Activated T-helper 2 cell treated with anti-CD3 and anti-CD28 coated beads, Interferon-gamma antibody, Interleukin-2, Interleukin-4, amounts not matched to agents 10 μg/mL and 5 μg/mL and 100 μg/mL, durations not matched to agents 14 hours and 24 hours and 36 hours (primary cell): ENCODE measurements around the gene IGSF11. TPM values are rescaled to one million over a fixed set of nuclear protein-coding genes. Genes with fewer than 3 reads are reported as not detected.
"Not testable (repeated sequence)": the region's sequence is repeated elsewhere in the genome, so short reads cannot be mapped to it uniquely, and the experiment has no call there.

Experiments
- DNase-seq: peaks from one replicate; pipeline ENCODE4 v3.0.0; 2021; ENCODE audit warnings: low spot score
- H3K27ac Mint-ChIP-seq: one replicate; pipeline ENCODE4 v1.8.0; 2021; ENCODE audit warnings: mixed read lengths
- H3K27me3 Mint-ChIP-seq: one replicate; pipeline ENCODE4 v1.8.0; 2021; ENCODE audit warnings: low read depth, mixed read lengths
- H3K36me3 Mint-ChIP-seq: one replicate; pipeline ENCODE4 v1.8.0; 2021; ENCODE audit warnings: low read depth, mixed read lengths
- H3K4me1 Mint-ChIP-seq: one replicate; pipeline ENCODE4 v1.8.0; 2021; ENCODE audit warnings: low read depth, mixed read lengths
- H3K4me3 Mint-ChIP-seq: one replicate; pipeline ENCODE4 v1.8.0; 2021; ENCODE audit warnings: low read depth, mild to moderate bottlenecking, moderate library complexity, mixed read lengths
- H3K9me3 Mint-ChIP-seq: one replicate; pipeline ENCODE4 v1.8.0; 2021; ENCODE audit warnings: mixed read lengths
- intact Hi-C: fragments of 100-400 bp; cut with micrococcal nuclease; formaldehyde crosslinking; loops from one replicate; pipeline ENCODE4 v1.15.1; 2023
- total RNA-seq: library from RNA; stranded (reverse); gene quantifications from 2 replicates; pipeline ENCODE4 v1.2.3, GENCODE V29; 2022

Gene IGSF11
- total RNA-seq, 1 donor from 2014 or later: not detected

GRCh38 chr3:118981494-118982134 lies 53.0 kb downstream of the IGSF11 start:
- H3K9me3 Mint-ChIP-seq: no peaks in the 10 kb centered on the region
- peaks cover 12% of the 10 kb centered on the region for H3K27me3 Mint-ChIP-seq
- DNase-seq: no peak
- H3K36me3 Mint-ChIP-seq: no peaks in the 10 kb centered on the region
- no peak overlapping the region for H3K27ac Mint-ChIP-seq
- intact Hi-C loops: no loop called here
- H3K4me1 Mint-ChIP-seq: peaks cover 11% of the 10 kb centered on the region
- H3K4me3 Mint-ChIP-seq: no peak overlapping the region

GRCh38 chr3:118980832-118981231 lies 53.8 kb downstream of the IGSF11 start:
- H3K4me3 Mint-ChIP-seq: no peak overlapping the region
- H3K27me3 Mint-ChIP-seq: peaks cover 10% of the 10 kb centered on the region
- no peak overlapping the region for H3K27ac Mint-ChIP-seq
- intact Hi-C loops: no loop called here
- no peaks in the 10 kb centered on the region for H3K36me3 Mint-ChIP-seq
- peaks cover 11% of the 10 kb centered on the region for H3K4me1 Mint-ChIP-seq
- no peak for DNase-seq
- no peaks in the 10 kb centered on the region for H3K9me3 Mint-ChIP-seq

GRCh38 chr3:118978393-118978758 lies 56.3 kb downstream of the IGSF11 start:
- Mint-ChIP-seq H3K4me3 (no peak overlapping the region), H3K36me3 (no peaks in the 10 kb centered on the region), H3K4me1 (peaks cover 7% of the 10 kb centered on the region), H3K27ac (no peak overlapping the region), H3K9me3 (no peaks in the 10 kb centered on the region), H3K27me3 (peaks cover 7% of the 10 kb centered on the region)
- DNase-seq: no peak
- intact Hi-C loops: no loop called here

- intact Hi-C loops: no loop called here
- Mint-ChIP-seq H3K4me3 (no peak overlapping the region), H3K4me1 (peaks cover 7% of the 10 kb centered on the region), H3K27me3 (peaks cover 9% of the 10 kb centered on the region), H3K36me3 (no peaks in the 10 kb centered on the region), H3K27ac (no peak overlapping the region), H3K9me3 (no peaks in the 10 kb centered on the region)
- DNase-seq: no peak
Observed at GRCh38 chr3:118977671-118978392, 56.8 kb downstream of the IGSF11 start.

- intact Hi-C loops: no loop called here
- Mint-ChIP-seq H3K27ac (no peak overlapping the region), H3K27me3 (peaks cover 11% of the 10 kb centered on the region), H3K4me1 (peaks cover 7% of the 10 kb centered on the region), H3K4me3 (no peak overlapping the region), H3K36me3 (no peaks in the 10 kb centered on the region), H3K9me3 (no peaks in the 10 kb centered on the region)
- DNase-seq: no peak
Observed at GRCh38 chr3:118977118-118977517, 57.5 kb downstream of the IGSF11 start.

GRCh38 chr3:118975476-118975875 lies 59.2 kb downstream of the IGSF11 start:
- DNase-seq, H3K4me3 Mint-ChIP-seq, H3K36me3 Mint-ChIP-seq, intact Hi-C loops, H3K9me3 Mint-ChIP-seq, H3K27ac Mint-ChIP-seq, H3K4me1 Mint-ChIP-seq: not testable (repeated sequence)
- peaks cover 10% of the 10 kb centered on the region for H3K27me3 Mint-ChIP-seq

GRCh38 chr3:118974356-118975097 lies 60.1 kb downstream of the IGSF11 start:
- Mint-ChIP-seq H3K4me1 (no peaks in the 10 kb centered on the region), H3K36me3 (no peaks in the 10 kb centered on the region), H3K9me3 (no peaks in the 10 kb centered on the region), H3K27me3 (peaks cover 16% of the 10 kb centered on the region), H3K27ac (no peak overlapping the region), H3K4me3 (no peak overlapping the region)
- intact Hi-C loops: no loop called here
- no peak for DNase-seq

- DNase-seq: no peak
- Mint-ChIP-seq H3K27me3 (peaks cover 21% of the 10 kb centered on the region), H3K9me3 (no peaks in the 10 kb centered on the region), H3K4me1 (no peaks in the 10 kb centered on the region), H3K27ac (no peak overlapping the region), H3K36me3 (no peaks in the 10 kb centered on the region), H3K4me3 (no peak overlapping the region)
- intact Hi-C loops: no loop called here
Observed at GRCh38 chr3:118973050-118973449, 61.6 kb downstream of the IGSF11 start.

- Mint-ChIP-seq H3K27ac (no peak overlapping the region), H3K27me3 (peaks cover 31% of the 10 kb centered on the region), H3K36me3 (no peaks in the 10 kb centered on the region), H3K4me3 (no peak overlapping the region), H3K9me3 (no peaks in the 10 kb centered on the region), H3K4me1 (no peaks in the 10 kb centered on the region)
- intact Hi-C loops: no loop called here
- no peak for DNase-seq
Observed at GRCh38 chr3:118970819-118971218, 63.8 kb downstream of the IGSF11 start.

- H3K27me3 Mint-ChIP-seq: peaks cover 36% of the 10 kb centered on the region
- H3K27ac Mint-ChIP-seq: no peak overlapping the region
- no peaks in the 10 kb centered on the region for H3K4me1 Mint-ChIP-seq
Observed at GRCh38 chr3:118968640-118969039, 66.0 kb downstream of the IGSF11 start.

GRCh38 chr3:118968111-118968510 lies 66.5 kb downstream of the IGSF11 start:
- no peak for DNase-seq
- H3K9me3 Mint-ChIP-seq: no peaks in the 10 kb centered on the region
- H3K4me3 Mint-ChIP-seq: no peak overlapping the region
- peaks cover 35% of the 10 kb centered on the region for H3K27me3 Mint-ChIP-seq
- no peaks in the 10 kb centered on the region for H3K36me3 Mint-ChIP-seq
- intact Hi-C loops: no loop called here
- H3K27ac Mint-ChIP-seq: no peak overlapping the region
- H3K4me1 Mint-ChIP-seq: no peaks in the 10 kb centered on the region

More at GRCh38 chr3:118968640-118969039, 66.0 kb downstream of the IGSF11 start:
- DNase-seq: no peak
- no peaks in the 10 kb centered on the region for H3K36me3 Mint-ChIP-seq
- H3K9me3 Mint-ChIP-seq: no peaks in the 10 kb centered on the region
- no peak overlapping the region for H3K4me3 Mint-ChIP-seq
- intact Hi-C loops: no loop called here

GRCh38 chr3:118966700-118967099 lies 67.9 kb downstream of the IGSF11 start:
- H3K36me3 Mint-ChIP-seq: no peaks in the 10 kb centered on the region
- peaks cover 35% of the 10 kb centered on the region for H3K27me3 Mint-ChIP-seq
- H3K4me3 Mint-ChIP-seq: no peak overlapping the region
- intact Hi-C loops: no loop called here
- no peaks in the 10 kb centered on the region for H3K4me1 Mint-ChIP-seq
- H3K27ac Mint-ChIP-seq: no peak overlapping the region
- no peak for DNase-seq
- H3K9me3 Mint-ChIP-seq: no peaks in the 10 kb centered on the region

GRCh38 chr3:118963711-118964110 lies 70.9 kb downstream of the IGSF11 start:
- H3K4me3 Mint-ChIP-seq: no peak overlapping the region
- no peak overlapping the region for H3K27ac Mint-ChIP-seq
- intact Hi-C loops: no loop called here
- H3K27me3 Mint-ChIP-seq: peaks cover 30% of the 10 kb centered on the region
- H3K4me1 Mint-ChIP-seq: no peaks in the 10 kb centered on the region
- no peak for DNase-seq
- H3K36me3 Mint-ChIP-seq: no peaks in the 10 kb centered on the region
- H3K9me3 Mint-ChIP-seq: no peaks in the 10 kb centered on the region
